ENCODE measurements around the gene EPHB2. TPM values are rescaled to one million over a fixed set of nuclear protein-coding genes. Genes with fewer than 3 reads are reported as not detected.
A peak's percentile ranks its signal among the peaks of the same experiment; 100 is the strongest.

EPHB2 gene
- total and polyA plus RNA-seq, 2 donors from 2014 or later = 3.0 to 9.5 TPM

GRCh38 chr1:22786719-22787489 lies 76.3 kb downstream of the EPHB2 start:
- intact Hi-C loops (cut with DNase I) = no loop called here
- Histone ChIP-seq H3K4me1 (ENCODE audit: control insufficient read depth in 2 of 3, insufficient read depth in 2 of 3, low read depth in 1 of 3, low read length in 3 of 3) (peaks cover 0 to 10% (median 6%) of the 10 kb centered on the region in 3 donors), H3K27ac (ENCODE audit: low read depth in 2 of 2, low read length in 2 of 2) (no peak overlapping the region), H3K27me3 (ENCODE audit: control insufficient read depth, insufficient read depth, low read length) (no peaks in the 10 kb centered on the region), H3K9ac (ENCODE audit: low read length in 3 of 3) (no peak overlapping the region), H3K4me3 (ENCODE audit: low read length in 3 of 3) (no peak overlapping the region), H3K36me3 (ENCODE audit: control insufficient read depth in 2 of 3, insufficient read depth in 3 of 3, low read length in 3 of 3) (peaks cover 0 to 3% (median 0%) of the 10 kb centered on the region in 3 donors), H3K9me3 (ENCODE audit: control insufficient read depth in 2 of 3, insufficient read depth in 1 of 3, low read length in 3 of 3) (no peaks in the 10 kb centered on the region)
- FAIRE-seq (no peak), DNase-seq (no peak)
- TF ChIP-seq, protein P1, sequence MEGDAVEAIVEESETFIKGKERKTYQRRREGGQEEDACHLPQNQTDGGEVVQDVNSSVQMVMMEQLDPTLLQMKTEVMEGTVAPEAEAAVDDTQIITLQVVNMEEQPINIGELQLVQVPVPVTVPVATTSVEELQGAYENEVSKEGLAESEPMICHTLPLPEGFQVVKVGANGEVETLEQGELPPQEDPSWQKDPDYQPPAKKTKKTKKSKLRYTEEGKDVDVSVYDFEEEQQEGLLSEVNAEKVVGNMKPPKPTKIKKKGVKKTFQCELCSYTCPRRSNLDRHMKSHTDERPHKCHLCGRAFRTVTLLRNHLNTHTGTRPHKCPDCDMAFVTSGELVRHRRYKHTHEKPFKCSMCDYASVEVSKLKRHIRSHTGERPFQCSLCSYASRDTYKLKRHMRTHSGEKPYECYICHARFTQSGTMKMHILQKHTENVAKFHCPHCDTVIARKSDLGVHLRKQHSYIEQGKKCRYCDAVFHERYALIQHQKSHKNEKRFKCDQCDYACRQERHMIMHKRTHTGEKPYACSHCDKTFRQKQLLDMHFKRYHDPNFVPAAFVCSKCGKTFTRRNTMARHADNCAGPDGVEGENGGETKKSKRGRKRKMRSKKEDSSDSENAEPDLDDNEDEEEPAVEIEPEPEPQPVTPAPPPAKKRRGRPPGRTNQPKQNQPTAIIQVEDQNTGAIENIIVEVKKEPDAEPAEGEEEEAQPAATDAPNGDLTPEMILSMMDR (IDR thresholded peaks at IDR 0.05; ENCODE audit: borderline replicate concordance, extremely low read depth, insufficient read depth) = no peak

DNA sequence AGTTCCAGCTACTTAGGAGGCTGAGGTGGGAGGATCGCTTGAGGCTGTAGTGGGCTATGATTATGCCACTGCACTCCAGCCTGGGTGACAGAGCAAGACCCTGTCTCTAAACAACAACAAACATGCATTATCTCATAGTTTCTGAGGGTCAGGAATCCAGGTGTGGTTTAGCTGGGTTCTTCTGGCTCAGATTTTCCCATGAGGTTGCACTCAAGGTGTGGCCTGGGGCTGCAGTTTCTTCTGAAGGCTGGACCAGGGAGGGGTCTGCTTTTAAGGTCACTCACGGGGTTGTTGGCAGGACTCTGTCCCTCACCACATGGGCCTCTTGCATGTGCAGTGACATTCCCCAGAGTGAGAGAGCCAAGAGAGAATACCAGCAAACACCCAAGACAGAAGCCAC lies 77.0 kb downstream of the EPHB2 start:
- no peak overlapping the region for H3K27ac ChIP-seq (ENCODE audit: low read depth in 2 of 2, low read length in 2 of 2)
- no peak overlapping the region for H3K9ac ChIP-seq (ENCODE audit: low read length in 3 of 3)
- FAIRE-seq = no peak
- H3K36me3 ChIP-seq (ENCODE audit: control insufficient read depth in 2 of 3, insufficient read depth in 3 of 3, low read length in 3 of 3) = peaks cover 0 to 3% (median 0%) of the 10 kb centered on the region in 3 donors
- no peak overlapping the region for H3K4me3 ChIP-seq (ENCODE audit: low read length in 3 of 3)
- DNase-seq = no peak
- intact Hi-C loops (cut with DNase I) = no loop called here
- no peaks in the 10 kb centered on the region for H3K27me3 ChIP-seq (ENCODE audit: control insufficient read depth, insufficient read depth, low read length)
- peaks cover 0 to 10% (median 6%) of the 10 kb centered on the region in 3 donors for H3K4me1 ChIP-seq (ENCODE audit: control insufficient read depth in 2 of 3, insufficient read depth in 2 of 3, low read depth in 1 of 3, low read length in 3 of 3)
- no peaks in the 10 kb centered on the region for H3K9me3 ChIP-seq (ENCODE audit: control insufficient read depth in 2 of 3, insufficient read depth in 1 of 3, low read length in 3 of 3)
- TF ChIP-seq, protein P1 (IDR thresholded peaks at IDR 0.05; ENCODE audit: borderline replicate concordance, extremely low read depth, insufficient read depth) = no peak

- peaks cover 0 to 3% (median 0%) of the 10 kb centered on the region in 3 donors for H3K36me3 ChIP-seq (ENCODE audit: control insufficient read depth in 2 of 3, insufficient read depth in 3 of 3, low read length in 3 of 3)
- intact Hi-C loops (cut with DNase I) = no loop called here
- no peak overlapping the region for H3K27ac ChIP-seq (ENCODE audit: low read depth in 2 of 2, low read length in 2 of 2)
- H3K9me3 ChIP-seq (ENCODE audit: control insufficient read depth in 2 of 3, insufficient read depth in 1 of 3, low read length in 3 of 3) = no peaks in the 10 kb centered on the region
- no peak overlapping the region for H3K4me3 ChIP-seq (ENCODE audit: low read length in 3 of 3)
- no peak overlapping the region for H3K9ac ChIP-seq (ENCODE audit: low read length in 3 of 3)
- DNase-seq = peak; percentile 68 to 89 (median 72)
- no peak for FAIRE-seq
- H3K4me1 ChIP-seq (ENCODE audit: control insufficient read depth in 2 of 3, insufficient read depth in 2 of 3, low read depth in 1 of 3, low read length in 3 of 3) = peaks cover 0 to 10% (median 6%) of the 10 kb centered on the region in 3 donors
- no peaks in the 10 kb centered on the region for H3K27me3 ChIP-seq (ENCODE audit: control insufficient read depth, insufficient read depth, low read length)
- TF ChIP-seq, protein P1 (IDR thresholded peaks at IDR 0.05; ENCODE audit: borderline replicate concordance, extremely low read depth, insufficient read depth) = no peak
Observed at GRCh38 chr1:22788254-22788661, 77.6 kb downstream of the EPHB2 start.

All from kidney (tissue), 14 donors.